T-helper 1 cell treated with Interleukin-12 subunit alpha and Interleukin-12 subunit beta and Interleukin-4 antibody, amounts not matched to agents 30 μg/mL and 1 μg/mL, for 36 hours (primary cell): Measurements from ENCODE around the gene KLF1.

Experiments
- H3K27ac Mint-ChIP-seq: one replicate; pipeline ENCODE4 v1.8.0; 2021; ENCODE audit warnings: mild to moderate bottlenecking, mixed read lengths
- H3K27me3 Mint-ChIP-seq: one replicate; pipeline ENCODE4 v1.8.0; 2021; ENCODE audit warnings: low read depth, mixed read lengths
- H3K36me3 Mint-ChIP-seq: one replicate; pipeline ENCODE4 v1.8.0; 2021; ENCODE audit warnings: low read depth, mixed read lengths
- H3K4me1 Mint-ChIP-seq: one replicate; pipeline ENCODE4 v1.8.0; 2021; ENCODE audit warnings: low read depth, mixed read lengths
- H3K4me3 Mint-ChIP-seq: one replicate; pipeline ENCODE4 v1.8.0; 2021; ENCODE audit warnings: mild to moderate bottlenecking, moderate library complexity, mixed read lengths
- H3K9me3 Mint-ChIP-seq: one replicate; pipeline ENCODE4 v1.8.0; 2021; ENCODE audit warnings: mixed read lengths

The KLF1 gene

DNA sequence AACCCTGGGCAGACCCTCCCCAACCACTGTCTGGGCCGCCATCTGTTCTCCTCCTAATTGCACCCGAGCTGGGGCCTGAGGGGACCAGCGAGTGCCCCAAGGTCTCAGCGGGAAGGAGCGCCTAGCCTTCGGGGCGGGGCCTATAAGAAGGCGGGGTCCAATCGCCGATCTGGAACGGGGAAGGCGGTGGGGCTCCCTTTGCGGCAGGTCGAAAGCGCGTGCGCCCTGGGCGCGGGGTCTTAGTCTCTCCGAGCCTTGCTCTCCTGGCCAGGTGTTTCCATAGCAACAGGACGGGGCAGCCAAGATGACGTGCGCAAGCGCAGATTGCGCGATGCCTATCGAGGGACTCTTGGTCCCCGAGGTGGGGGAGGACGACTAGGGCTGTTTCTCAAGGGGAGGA is 45.9 kb downstream of the KLF1 start:
- Mint-ChIP-seq H3K4me3 (peak overlapping the region; percentile 53), H3K9me3 (no peaks in the 10 kb centered on the region), H3K4me1 (peaks cover 23% of the 10 kb centered on the region), H3K36me3 (no peaks in the 10 kb centered on the region), H3K27ac (no peak overlapping the region), H3K27me3 (peaks cover 56% of the 10 kb centered on the region)

DNA sequence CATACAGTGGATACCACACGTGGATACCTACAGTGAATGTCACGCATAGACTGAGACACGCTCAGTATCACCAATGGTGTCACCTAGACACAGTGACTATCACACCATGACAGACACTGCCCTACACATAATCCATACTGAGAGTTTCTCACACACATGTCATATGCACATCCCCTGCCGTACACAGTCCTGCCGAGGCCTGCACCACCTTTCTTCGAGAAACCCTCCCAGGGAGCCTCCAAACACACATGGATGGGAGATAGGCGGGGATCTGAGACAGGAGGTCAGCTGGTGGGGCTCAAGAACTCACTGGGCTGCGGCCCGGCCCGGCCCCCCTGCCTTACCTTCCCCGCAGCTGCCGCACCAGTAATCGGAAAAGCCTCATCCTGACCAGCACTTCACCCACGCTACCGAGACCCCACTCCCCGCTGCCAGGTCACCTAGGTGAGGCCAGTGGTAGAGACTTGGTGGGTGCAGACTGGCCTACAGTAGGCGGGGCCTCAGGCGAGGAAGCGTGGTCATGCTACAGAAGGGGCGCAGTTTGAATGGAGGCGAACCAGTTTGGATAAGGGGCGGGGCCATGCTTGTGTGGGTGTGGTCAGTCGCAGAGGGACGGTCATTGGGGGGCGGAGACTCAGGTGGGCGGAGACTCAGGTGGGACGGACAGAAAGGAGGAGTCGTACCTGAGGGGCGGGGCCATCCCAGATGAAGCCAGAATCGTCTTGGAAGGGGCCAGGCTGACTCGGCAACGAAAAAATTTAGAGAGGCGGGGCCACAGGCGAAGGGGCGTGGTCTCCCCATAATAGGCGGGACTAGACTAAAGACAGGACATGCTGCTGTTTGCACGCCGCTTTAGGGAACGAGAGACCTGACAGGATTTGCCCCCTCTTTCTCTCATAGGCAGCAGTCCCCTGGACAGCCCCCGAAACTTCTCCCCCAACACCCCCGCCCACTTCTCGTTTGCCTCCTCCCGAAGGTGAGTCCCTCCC is 46.6 kb downstream of the KLF1 start:
- Mint-ChIP-seq H3K27ac (no peak overlapping the region), H3K27me3 (peaks cover 63% of the 10 kb centered on the region), H3K36me3 (no peaks in the 10 kb centered on the region), H3K9me3 (no peaks in the 10 kb centered on the region), H3K4me1 (peaks cover 23% of the 10 kb centered on the region), H3K4me3 (peak overlapping the region; percentile 53)

DNA sequence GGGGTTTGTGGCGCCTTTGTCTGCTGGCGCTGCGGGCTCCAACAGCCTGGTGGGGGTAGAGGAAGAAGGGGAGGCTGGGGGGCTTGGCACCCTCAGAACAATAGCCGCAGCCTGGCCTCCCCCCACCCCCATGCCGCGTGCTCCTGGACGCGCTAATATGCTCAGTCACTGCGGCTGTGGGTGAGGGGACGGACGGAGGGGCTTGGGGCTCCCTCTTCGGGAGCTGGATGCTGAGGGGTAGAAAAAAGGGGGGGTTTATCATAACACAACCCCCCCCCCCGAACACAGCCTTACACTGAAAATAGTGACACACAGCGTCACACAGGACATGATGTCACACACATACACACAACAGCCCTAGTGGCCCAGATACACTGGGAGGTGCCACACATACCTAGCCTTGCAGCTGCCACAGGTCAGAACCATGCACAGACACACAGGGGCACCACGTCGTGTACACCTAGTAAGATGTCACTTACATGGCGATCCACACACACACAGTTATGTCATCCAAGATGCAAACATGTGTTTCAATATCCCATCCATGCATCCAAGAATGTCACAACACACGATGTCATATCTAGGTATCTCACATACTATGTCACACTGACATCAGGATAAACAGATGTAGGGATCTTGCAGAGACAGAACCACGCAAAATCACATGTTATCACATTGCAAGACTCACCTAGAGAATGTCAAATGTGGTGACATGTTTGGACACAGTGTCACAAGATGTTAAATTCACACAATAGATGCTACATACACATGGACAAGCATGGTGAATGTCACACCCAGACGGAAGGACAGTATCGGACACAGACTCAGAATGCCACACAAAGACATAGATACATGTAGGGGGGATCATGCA is 47.9 kb downstream of the KLF1 start:
- Mint-ChIP-seq H3K27ac (peak overlapping the region; percentile 23), H3K27me3 (peaks cover 69% of the 10 kb centered on the region), H3K36me3 (no peaks in the 10 kb centered on the region), H3K9me3 (no peaks in the 10 kb centered on the region), H3K4me3 (peak overlapping the region; percentile 60), H3K4me1 (peaks cover 26% of the 10 kb centered on the region)

DNA sequence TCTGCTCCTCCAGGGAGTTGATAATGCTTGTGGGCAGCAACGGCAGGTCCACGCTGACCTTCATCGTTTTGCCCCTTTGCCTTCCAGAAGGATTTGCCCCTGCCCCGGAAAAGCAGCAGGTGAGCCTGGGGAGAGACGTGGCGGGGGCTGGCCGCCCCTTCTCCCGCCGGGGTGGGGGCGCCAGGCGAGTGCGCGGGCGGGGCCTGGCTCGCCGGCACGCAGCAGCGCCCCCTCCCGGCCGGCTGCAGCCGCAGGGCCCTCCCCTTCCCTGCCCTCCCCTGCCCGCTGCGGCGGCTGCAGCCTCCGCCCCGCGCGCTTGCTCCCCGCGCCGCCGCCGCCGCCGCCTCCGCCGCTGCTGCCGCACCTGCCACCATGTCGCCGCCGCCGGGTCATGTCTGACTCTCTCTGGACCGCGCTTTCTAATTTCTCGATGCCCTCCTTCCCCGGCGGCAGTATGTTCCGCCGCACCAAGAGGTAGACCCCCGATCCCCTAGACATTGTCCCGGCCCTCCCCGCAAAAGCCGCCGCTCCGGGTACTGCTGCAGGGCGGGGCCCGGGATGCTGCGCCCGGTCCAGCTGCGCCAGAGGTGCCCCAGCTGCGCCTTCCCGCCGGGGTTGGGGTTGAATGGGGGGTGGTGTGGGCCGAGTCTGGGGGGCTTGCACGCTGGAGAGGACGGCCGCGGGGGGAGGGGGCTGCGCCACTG is 48.7 kb downstream of the KLF1 start, which contains the start of gene MAST1:
TSS of gene MAST1 (plus strand) at position 334 of the 704 bp plus-strand sequence. CDS start at position 392, 58 bp downstream.
- H3K27ac Mint-ChIP-seq = no peak within 1 kb of the TSS
- H3K4me3 Mint-ChIP-seq = peak within 1 kb of the TSS; percentile 60
- H3K36me3 Mint-ChIP-seq = no peaks in the 10 kb centered on the region
- H3K27me3 Mint-ChIP-seq = peaks cover 70% of the 10 kb centered on the region
- no peaks in the 10 kb centered on the region for H3K9me3 Mint-ChIP-seq
- peaks cover 27% of the 10 kb centered on the region for H3K4me1 Mint-ChIP-seq

DNA sequence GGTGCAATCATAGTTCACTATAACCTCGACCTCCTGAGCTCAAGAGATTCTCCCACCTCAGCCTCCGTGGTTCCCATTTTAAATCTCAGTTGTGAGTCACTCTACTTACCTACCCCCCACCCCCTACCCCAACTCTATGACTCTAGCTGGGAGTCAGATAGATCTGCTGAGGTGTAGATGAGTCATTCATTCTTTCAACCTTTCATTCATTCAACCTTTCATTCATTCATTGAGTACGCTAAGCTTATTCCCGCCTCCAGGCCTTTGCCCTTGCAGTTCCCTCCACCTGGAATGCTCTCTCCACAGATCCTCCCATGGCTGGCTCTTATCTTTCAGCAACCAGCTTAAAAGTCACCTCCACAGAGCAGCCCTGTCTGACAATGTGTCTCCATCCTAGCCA is 49.8 kb downstream of the KLF1 start:
- Mint-ChIP-seq H3K36me3 (no peaks in the 10 kb centered on the region), H3K27me3 (peaks cover 78% of the 10 kb centered on the region), H3K4me1 (peaks cover 32% of the 10 kb centered on the region), H3K27ac (no peak overlapping the region), H3K4me3 (no peak overlapping the region), H3K9me3 (no peaks in the 10 kb centered on the region)

DNA sequence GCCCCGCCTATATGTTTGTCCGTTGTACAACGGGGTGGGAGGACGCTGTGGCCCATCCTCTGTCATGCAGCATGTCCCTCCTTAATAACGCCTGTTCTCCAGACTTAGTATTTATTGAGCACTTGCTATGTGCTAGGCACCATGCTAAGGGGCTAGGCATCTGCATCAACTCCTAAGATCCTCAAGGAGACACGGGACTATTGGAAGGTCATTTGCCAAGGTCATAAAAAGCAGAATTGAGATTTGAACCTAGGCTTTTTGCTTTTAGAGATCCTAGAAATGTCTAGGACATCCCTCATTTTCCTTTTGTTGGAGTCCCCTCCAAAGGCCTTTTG is 50.5 kb downstream of the KLF1 start:
- no peak overlapping the region for H3K4me3 Mint-ChIP-seq
- no peaks in the 10 kb centered on the region for H3K36me3 Mint-ChIP-seq
- H3K27me3 Mint-ChIP-seq = peaks cover 79% of the 10 kb centered on the region
- H3K27ac Mint-ChIP-seq = no peak overlapping the region
- H3K9me3 Mint-ChIP-seq = no peaks in the 10 kb centered on the region
- H3K4me1 Mint-ChIP-seq = peaks cover 30% of the 10 kb centered on the region

DNA sequence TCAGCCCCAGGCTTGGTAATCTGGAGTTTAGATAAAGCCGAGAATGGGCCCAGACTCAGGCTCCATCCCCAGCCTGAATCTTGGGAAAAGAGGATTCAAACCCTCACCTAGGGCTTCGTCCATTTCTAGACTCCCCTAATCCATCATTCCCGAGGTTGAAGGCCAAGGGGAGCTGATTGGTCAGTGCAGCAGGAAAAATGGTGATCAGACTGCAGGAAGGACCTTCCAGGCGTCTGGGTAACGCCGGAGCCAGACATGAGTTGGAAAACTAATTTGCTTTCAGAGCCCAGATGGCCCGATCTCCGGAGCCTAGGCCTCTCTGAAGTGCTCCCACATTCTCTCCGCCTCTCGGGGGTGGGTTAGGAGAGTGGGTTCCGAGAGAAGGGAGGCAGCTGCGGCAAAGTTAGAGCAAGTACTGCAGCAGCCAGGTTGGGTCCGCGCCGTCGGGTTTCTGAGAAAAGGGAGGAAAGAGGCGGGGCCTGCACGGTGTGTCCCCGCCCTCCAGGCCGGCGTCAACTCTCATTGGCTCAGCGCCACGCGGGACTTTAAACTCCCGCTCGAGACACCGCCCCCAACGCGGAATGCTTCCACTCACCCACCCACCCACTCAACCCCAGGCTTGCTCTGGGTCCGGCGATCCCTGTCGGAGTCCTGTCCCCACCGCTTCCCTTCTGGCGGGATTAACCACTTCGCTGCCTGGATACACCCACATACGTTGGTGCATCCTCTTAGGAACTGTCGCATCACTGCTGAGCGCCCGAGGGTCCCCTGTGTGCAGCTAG is 51.8 kb downstream of the KLF1 start:
- Mint-ChIP-seq H3K4me3 (no peak overlapping the region), H3K27me3 (peaks cover 78% of the 10 kb centered on the region), H3K27ac (peak overlapping the region; percentile 23), H3K4me1 (peaks cover 21% of the 10 kb centered on the region), H3K9me3 (no peaks in the 10 kb centered on the region), H3K36me3 (no peaks in the 10 kb centered on the region)

DNA sequence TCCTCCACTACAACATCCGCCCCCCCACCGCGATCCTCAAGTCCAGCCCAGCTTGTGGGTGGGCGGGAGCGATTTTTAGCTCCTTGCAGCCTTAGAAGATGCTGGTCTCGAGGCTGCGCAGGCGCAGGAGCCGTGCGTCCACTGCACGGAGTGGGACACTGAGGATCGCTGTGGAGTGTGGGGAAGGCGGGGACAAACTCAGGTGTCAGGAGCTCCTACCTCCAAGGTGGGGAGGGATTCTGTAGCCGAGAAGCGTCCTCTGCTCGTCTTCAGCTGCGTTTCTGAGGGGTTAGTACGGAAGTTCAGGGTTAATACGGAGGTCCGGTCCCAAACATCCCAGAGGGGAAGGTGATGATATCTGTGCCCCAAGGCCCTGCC is 52.4 kb downstream of the KLF1 start, which contains the start of gene RTBDN:
TSS of gene RTBDN (minus strand) at position 14 of the 378 bp plus-strand sequence. CDS start 4,600 bp downstream, outside the sequence.
- Mint-ChIP-seq H3K36me3 (no peaks in the 10 kb centered on the region), H3K9me3 (no peaks in the 10 kb centered on the region), H3K27ac (peak within 1 kb of the TSS; percentile 23), H3K4me1 (peaks cover 20% of the 10 kb centered on the region), H3K27me3 (peaks cover 79% of the 10 kb centered on the region), H3K4me3 (peak within 1 kb of the TSS; percentile 61)
